ENCODE measurements around the gene PER2. TPM values are rescaled to one million over a fixed set of nuclear protein-coding genes. Genes with fewer than 3 reads are reported as not detected.

The PER2 gene
- total and polyA plus RNA-seq, 9 of the 15 experiments (the other 6 are each of a cell fraction or from before 2014, with no cell fraction given): 1.1 to 10.3 (median 2.9) TPM

- Histone ChIP-seq H4K20me1 (replicated peaks; ENCODE audit: control insufficient read depth, insufficient read depth, low read length) (no peaks in the 10 kb centered on the region), H3K9me1 (ENCODE audit: control insufficient read depth, insufficient read depth, low read length) (no peaks in the 10 kb centered on the region), H3K27me3 (ENCODE audit: control insufficient read depth in 2 of 2, insufficient read depth in 2 of 2, low read length in 2 of 2) (no peaks in the 10 kb centered on the region), H3K27ac (ENCODE audit: extremely low read depth, low read depth, low read length) (no peak overlapping the region), H3K4me1 (replicated peaks in 1 of 2; ENCODE audit: control insufficient read depth in 2 of 2, insufficient read depth in 2 of 2, low read length in 2 of 2) (no peaks in the 10 kb centered on the region; a peak in 1 of 5 replicates), H3K9me3 (replicated peaks; ENCODE audit: control insufficient read depth, insufficient read depth, low read depth, low read length) (no peaks in the 10 kb centered on the region), H2AFZ (ENCODE audit: low read depth, low read length) (no peak overlapping the region), H3K4me3 (no peak overlapping the region), H3K9ac (ENCODE audit: insufficient read depth in 1 of 2, low read depth in 2 of 2, low read length in 2 of 2) (peak overlapping the region in 1 of 2 experiments; percentile 43; a peak in 1 of 4 replicates), H3K36me3 (ENCODE audit: control insufficient read depth, insufficient read depth, low read length) (peaks cover 5% of the 10 kb centered on the region; the same call in 1 of the 3 replicates), H3K79me2 (ENCODE audit: control insufficient read depth, insufficient read depth, low read length) (no peaks in the 10 kb centered on the region), H3K4me2 (ENCODE audit: insufficient read depth, low read length) (no peak overlapping the region)
- WGBS (ENCODE audit: insufficient coverage, low coverage, missing lambda C conversion rate): 63% methylated on average over 2 of the region's 5 CpGs
- TF ChIP-seq RFX1 (IDR thresholded peaks at IDR 0.05) (no peak), IRF1 (CRISPR knock-in tag; IDR thresholded peaks at IDR 0.05; ENCODE audit: borderline replicate concordance) (no peak), ZNF140 (CRISPR knock-in tag; IDR thresholded peaks at IDR 0.05) (no peak), ZNF431 (CRISPR knock-in tag; IDR thresholded peaks at IDR 0.05) (no peak)
- POLR2A ChIA-PET: interaction anchor here (1.3 kb wide), 1 partner anchor 31 kb away, joined by 3 read pairs; no protein-coding TSS in a partner anchor
- FAIRE-seq: no peak
- intact Hi-C loops (cut with micrococcal nuclease) (no loop called here), in situ Hi-C loops (cut with MboI) (no loop called here)
- CTCF ChIA-PET (ENCODE audit: low intra/inter-chr PET ratio): no interaction called here
- BruUV-seq (replicated peaks): no TSS peak
- no peak for DNase-seq (ENCODE audit: extremely low read depth in 1 of 4, low spot score in 3 of 4)
- ATAC-seq: no peak
These were observed 48.5 kb upstream of the PER2 start for GRCh38 chr2:238336793-238337444.

GRCh38 chr2:238336151-238336550, 47.7 kb upstream of the PER2 start:
- peaks cover 5% of the 10 kb centered on the region; the same call in 1 of the 3 replicates for H3K36me3 ChIP-seq (ENCODE audit: control insufficient read depth, insufficient read depth, low read length)
- WGBS (ENCODE audit: insufficient coverage, low coverage, missing lambda C conversion rate): 43% methylated on average over 2 of the region's 2 CpGs
- no peaks in the 10 kb centered on the region; a peak in 1 of 5 replicates for H3K4me1 ChIP-seq (replicated peaks in 1 of 2; ENCODE audit: control insufficient read depth in 2 of 2, insufficient read depth in 2 of 2, low read length in 2 of 2)
- no peaks in the 10 kb centered on the region for H3K9me1 ChIP-seq (ENCODE audit: control insufficient read depth, insufficient read depth, low read length)
- no peaks in the 10 kb centered on the region for H3K79me2 ChIP-seq (ENCODE audit: control insufficient read depth, insufficient read depth, low read length)
- ChIA-PET POLR2A (interaction anchor here (0.6 to 1.3 kb wide), 2 partner anchors 31 to 808 kb away, joined by 3 read pairs; no protein-coding TSS in a partner anchor), CTCF (ENCODE audit: low intra/inter-chr PET ratio) (no interaction called here)
- intact Hi-C loops (cut with micrococcal nuclease) (no loop called here), in situ Hi-C loops (cut with MboI) (no loop called here)
- no peak overlapping the region for H3K9ac ChIP-seq (ENCODE audit: insufficient read depth in 1 of 2, low read depth in 2 of 2, low read length in 2 of 2)
- no peaks in the 10 kb centered on the region for H3K9me3 ChIP-seq (replicated peaks; ENCODE audit: control insufficient read depth, insufficient read depth, low read depth, low read length)
- BruUV-seq (replicated peaks): no TSS peak
- no peaks in the 10 kb centered on the region for H3K27me3 ChIP-seq (ENCODE audit: control insufficient read depth in 2 of 2, insufficient read depth in 2 of 2, low read length in 2 of 2)
- FAIRE-seq (no peak), DNase-seq (ENCODE audit: extremely low read depth in 1 of 4, low spot score in 3 of 4) (no peak), ATAC-seq (no peak)
- no peak overlapping the region for H3K27ac ChIP-seq (ENCODE audit: extremely low read depth, low read depth, low read length)
- H2AFZ ChIP-seq (ENCODE audit: low read depth, low read length): no peak overlapping the region
- H4K20me1 ChIP-seq (replicated peaks; ENCODE audit: control insufficient read depth, insufficient read depth, low read length): no peaks in the 10 kb centered on the region
- H3K4me3 ChIP-seq: no peak overlapping the region
- no peak overlapping the region for H3K4me2 ChIP-seq (ENCODE audit: insufficient read depth, low read length)
- no peak for TF ChIP-seq ZSCAN29 (IDR thresholded peaks at IDR 0.05)
- no peak for TF ChIP-seq TCF3 (CRISPR knock-in tag; IDR thresholded peaks at IDR 0.05)
- no peak for TF ChIP-seq CREB1 (IDR thresholded peaks at IDR 0.05)
- TF ChIP-seq CREB1 (CRISPR knock-in tag; IDR thresholded peaks at IDR 0.05): no peak
- TF ChIP-seq SRSF3 (IDR thresholded peaks at IDR 0.05; ENCODE audit: insufficient read depth, low read length): no peak
- no peak for TF ChIP-seq CUX1 (CRISPR knock-in tag; IDR thresholded peaks at IDR 0.05)

All from K562 (cell line).